Stimulated activated CD4-positive, alpha-beta T cell treated with anti-CD3 and anti-CD28 coated beads, Interleukin-15, amount 100 ng/mL, for 1 hour (primary cell): ENCODE measurements around the gene PLA2G2E.
"Not testable (repeated sequence)": the region's sequence is repeated elsewhere in the genome, so short reads cannot be mapped to it uniquely, and the experiment has no call there.

Experiments
- DNase-seq, 2 donors: peaks; one replicate each; pipeline ENCODE4 v3.0.0-alpha.2; 2020; ENCODE audit warnings: low read depth in 1 of 2, low spot score in 1 of 2

PLA2G2E gene

GRCh38 chr1:19932866-19933265, 9.4 kb upstream of the PLA2G2E start:
- no peak for DNase-seq

- not testable (repeated sequence) for DNase-seq
These were observed 3.7 kb upstream of the PLA2G2E start for GRCh38 chr1:19927130-19927421.

GRCh38 chr1:19926296-19927129, 3.1 kb upstream of the PLA2G2E start:
- DNase-seq: no peak

GRCh38 chr1:19925342-19926070, 2.1 kb upstream of the PLA2G2E start:
- no peak for DNase-seq

- no peak for DNase-seq
These were observed 533 bp upstream of the PLA2G2E start for GRCh38 chr1:19923953-19924346.

- DNase-seq: no peak
These were observed 1.3 kb downstream of the PLA2G2E start for GRCh38 chr1:19922015-19922688.

GRCh38 chr1:19921310-19921709, 2.1 kb downstream of the PLA2G2E start:
- DNase-seq: no peak

- DNase-seq: no peak
These were observed 3.2 kb downstream of the PLA2G2E start for GRCh38 chr1:19920132-19920710.

GRCh38 chr1:19918057-19918456, 5.4 kb downstream of the PLA2G2E start:
- peak; percentile 47 to 66 for DNase-seq

- no peak for DNase-seq
These were observed 12.8 kb downstream of the PLA2G2E start for GRCh38 chr1:19910650-19911049.

- no peak for DNase-seq
These were observed 13.4 kb downstream of the PLA2G2E start for GRCh38 chr1:19909971-19910370.

- no peak for DNase-seq
These were observed 14.0 kb downstream of the PLA2G2E start for GRCh38 chr1:19909392-19909791.

GRCh38 chr1:19907456-19907855, 16.0 kb downstream of the PLA2G2E start:
- DNase-seq: no peak

- no peak for DNase-seq
These were observed 19.8 kb downstream of the PLA2G2E start for GRCh38 chr1:19903621-19904020.

- DNase-seq: no peak
These were observed 21.8 kb downstream of the PLA2G2E start for GRCh38 chr1:19901653-19902052.

GRCh38 chr1:19894218-19894617, 29.2 kb downstream of the PLA2G2E start:
- DNase-seq: no peak

GRCh38 chr1:19893687-19894086, 29.7 kb downstream of the PLA2G2E start:
- no peak for DNase-seq

GRCh38 chr1:19892628-19893168, 30.7 kb downstream of the PLA2G2E start:
- no peak for DNase-seq

- no peak for DNase-seq
These were observed 31.3 kb downstream of the PLA2G2E start for GRCh38 chr1:19892129-19892528.

GRCh38 chr1:19889656-19890055, 33.8 kb downstream of the PLA2G2E start:
- no peak for DNase-seq

GRCh38 chr1:19888112-19888511, 35.3 kb downstream of the PLA2G2E start:
- DNase-seq: no peak
